GM10847 (cell line): Measurements from ENCODE around the gene LCN10.

Experiments
- POLR2A ChIP-seq: IDR thresholded peaks from 2 replicates; pipeline ENCODE4 v1.6.1; 2011; ENCODE audit not compliant: insufficient read length; ENCODE audit errors: extremely low read depth

The LCN10 gene

GRCh38 chr9:136690806-136691261 is 51.9 kb downstream of the LCN10 start:
- TF ChIP-seq POLR2A: no peak

GRCh38 chr9:136690104-136690805 is 52.5 kb downstream of the LCN10 start:
- TF ChIP-seq POLR2A: no peak

GRCh38 chr9:136689108-136689460 is 53.7 kb downstream of the LCN10 start:
- no peak for TF ChIP-seq POLR2A

- no peak for TF ChIP-seq POLR2A
Observed at GRCh38 chr9:136688274-136689107, 54.2 kb downstream of the LCN10 start.
